HepG2 (cell line): ENCODE results near the gene TRIM7. TPM values are rescaled to one million over a fixed set of nuclear protein-coding genes. Genes with fewer than 3 reads are reported as not detected.

Experiments
- CC2D1A ChIP-seq: sonication (generic); formaldehyde crosslinking; IDR thresholded peaks from 2 replicates; pipeline ENCODE4 v1.8.1; 2023; ENCODE audit warnings: mild to moderate bottlenecking, missing genetic modification reagents
- DPF2 ChIP-seq: sonication (generic); formaldehyde crosslinking; IDR thresholded peaks from 2 replicates; pipeline ENCODE4 v1.4.0; 2020; ENCODE audit warnings: mild to moderate bottlenecking, low read depth, missing genetic modification reagents, borderline replicate concordance
- ISL2 ChIP-seq: sonication (generic); formaldehyde crosslinking; IDR thresholded peaks from 2 replicates; pipeline ENCODE4 v1.5.0; 2020; ENCODE audit warnings: missing genetic modification reagents
- MAFF ChIP-seq: IDR thresholded peaks from 2 replicates; pipeline ENCODE4 v1.6.1; 2011; ENCODE audit warnings: low read depth, low read length, improper control_type of control experiment
- MLLT10 ChIP-seq: sonication (generic); formaldehyde crosslinking; IDR thresholded peaks from 2 replicates; pipeline ENCODE4 v1.4.0; 2020; ENCODE audit warnings: missing genetic modification reagents
- SATB2 ChIP-seq: sonication (generic); formaldehyde crosslinking; IDR thresholded peaks from 2 replicates; pipeline ENCODE4 v1.5.0; 2020; ENCODE audit warnings: missing genetic modification reagents
- TAF1 ChIP-seq: sonication (generic); formaldehyde crosslinking; IDR thresholded peaks from 2 replicates; pipeline ENCODE4 v1.4.0; 2020; ENCODE audit warnings: missing genetic modification reagents
- TEAD2 ChIP-seq: sonication (generic); formaldehyde crosslinking; IDR thresholded peaks from 2 replicates; pipeline ENCODE4 v1.9.0; 2021; ENCODE audit warnings: missing genetic modification reagents
- ZBED4 ChIP-seq: sonication (generic); formaldehyde crosslinking; IDR thresholded peaks from 2 replicates; pipeline ENCODE4 v1.4.0; 2020; ENCODE audit warnings: missing genetic modification reagents, borderline replicate concordance
- ZBTB26 ChIP-seq: IDR thresholded peaks from 2 replicates; pipeline ENCODE4 v1.6.1; 2016; ENCODE audit warnings: missing compliant biosample characterization, missing genetic modification reagents, borderline replicate concordance
- ZFP1 ChIP-seq: IDR thresholded peaks from 2 replicates; pipeline ENCODE4 v1.6.1; 2016
- ZNF318 ChIP-seq: sonication (generic); formaldehyde crosslinking; IDR thresholded peaks from 2 replicates; pipeline ENCODE4 v1.4.0; 2020; ENCODE audit warnings: mild to moderate bottlenecking, missing genetic modification reagents
- ZNF441 ChIP-seq: sonication (generic); formaldehyde crosslinking; IDR thresholded peaks from 2 replicates; pipeline ENCODE4 v1.7.0; 2021; ENCODE audit warnings: missing genetic modification reagents, borderline replicate concordance
- ZNF557 ChIP-seq: sonication (generic); formaldehyde crosslinking; IDR thresholded peaks from 2 replicates; pipeline ENCODE4 v1.4.0; 2020; ENCODE audit warnings: missing genetic modification reagents
- polyA plus RNA-seq, 8 experiments: library from polyadenylated mRNA; depleted of rRNA in 3 of 8; stranded (reverse) in 7 of 8; unstranded in 1 of 8; fragments of >200 nt; fragmentation: Illumina TruSeq in 4 of 8; extraction: Trizol in 4 of 8; gene quantifications; 2 replicates each; pipeline versions ENCODE4 v1.2.1 to v1.2.3, GENCODE V29; 2011 to 2016; ENCODE audit warnings: low read depth in 4 of 8, missing spikeins in 1 of 8, mixed read lengths in 1 of 8; ENCODE audit not compliant: insufficient read depth in 1 of 8
- total RNA-seq, 5 experiments: library from RNA; depleted of rRNA; stranded (reverse); fragments of >200 nt; fragmentation: Illumina TruSeq; extraction: Trizol; gene quantifications; 2 replicates each; pipeline ENCODE4 v1.2.3, GENCODE V29; 2016; ENCODE audit warnings: low read depth in 1 of 5

The TRIM7 gene
- total and polyA plus RNA-seq, 2 of the 13 experiments (the other 11 are each of a cell fraction or from before 2014, with no cell fraction given) = 0.13 TPM; not detected in 1

GRCh38 chr5:181191526-181192336 lies 13.3 kb downstream of the TRIM7 start (continued):
- TF ChIP-seq ZFP1 (CRISPR knock-in tag) = 0 out of 2 replicates have a peak, but pooled peaks have one; percentile 57
- TF ChIP-seq ZBED4 (CRISPR knock-in tag) = peak; percentile 41; the same call in 1 of the 2 replicates
- 0 out of 2 replicates have a peak, but pooled peaks have one; percentile 14 for TF ChIP-seq ZNF441
- 0 out of 2 replicates have a peak, but pooled peaks have one; percentile 45 for TF ChIP-seq ZNF557 (CRISPR knock-in tag)
- peak; percentile 53; the same call in 1 of the 2 replicates for TF ChIP-seq SATB2 (CRISPR knock-in tag)
- peak; percentile 35; the same call in 1 of the 2 replicates for TF ChIP-seq ZBTB26 (CRISPR knock-in tag)
- no peak for TF ChIP-seq DPF2 (CRISPR knock-in tag)
- no peak for TF ChIP-seq MAFF
- TF ChIP-seq CC2D1A (CRISPR knock-in tag) = no peak
- no peak for TF ChIP-seq TAF1 (CRISPR knock-in tag)
- 0 out of 2 replicates have a peak, but pooled peaks have one; percentile 76 for TF ChIP-seq ZNF318 (CRISPR knock-in tag)
- TF ChIP-seq MLLT10 (CRISPR knock-in tag) = no peak
- TF ChIP-seq TEAD2 (CRISPR knock-in tag) = no peak
- TF ChIP-seq ISL2 = peak; percentile 26; the same call in 1 of the 2 replicates
